Measurements from ENCODE around the gene UFD1.

GRCh38 chr22:19509191-19509590 is 30.2 kb upstream of the UFD1 start:
- TF ChIP-seq POLR2AphosphoS5 (IDR thresholded peaks at IDR 0.05) (no peak), CTCF (IDR thresholded peaks at IDR 0.05) (no peak), POLR2A (IDR thresholded peaks at IDR 0.05) (no peak)
